Panc1 (cell line): Measurements from ENCODE around the gene PDILT. TPM values are rescaled to one million over a fixed set of nuclear protein-coding genes. Genes with fewer than 3 reads are reported as not detected.

Experiments
- ATAC-seq: fragments of 200-7000 bp; cut with Tn5 transposase; 2 replicates; pipeline ENCODE4 v1.9.1; 2020; ENCODE audit warnings: mild to moderate bottlenecking, moderate library complexity
- BruUV-seq: library from RNA; stranded (reverse); fragments of 400-500 nt; replicated peaks from 2 replicates; lab custom pipeline; 2021; lab: Mats Ljungman, UMichigan
- CTCF ChIA-PET: fragments of 300-600 bp; sonication (Branson Sonifier 250); formaldehyde crosslinking; loops from one replicate; lab custom pipeline; 2022; ENCODE audit warnings: antibody characterized with exemption; lab: Charles Lee
- POLR2A ChIA-PET: fragments of 300-600 bp; sonication (Branson Sonifier 250); formaldehyde crosslinking; loops from one replicate; lab custom pipeline; 2022; ENCODE audit warnings: antibody characterized with exemption; lab: Charles Lee
- DNase-seq: peaks from one replicate; pipeline ENCODE4 v3.0.0-alpha.2; 2010; ENCODE audit warnings: low read depth, low spot score
- H3K27ac ChIP-seq: 2 replicates; pipeline ENCODE4 v1.5.1; 2011; ENCODE audit warnings: mild to moderate bottlenecking, low read length, inconsistent platforms
- H3K27me3 ChIP-seq: fragments of 200-500 bp; sonication (Bioruptor generic); 2 replicates; pipeline ENCODE4 v1.6.0; 2014; ENCODE audit warnings: low read length, inconsistent platforms; ENCODE audit not compliant: control insufficient read depth, insufficient read depth
- H3K36me3 ChIP-seq: fragments of 200-500 bp; sonication (Bioruptor generic); 2 replicates; pipeline ENCODE4 v1.5.1; 2014; ENCODE audit warnings: inconsistent platforms, mild to moderate bottlenecking, low read length, moderate library complexity; ENCODE audit not compliant: control insufficient read depth, insufficient read depth
- H3K4me1 ChIP-seq: 2 replicates; pipeline ENCODE4 v1.5.1; 2011; ENCODE audit warnings: inconsistent platforms, mild to moderate bottlenecking, low read length, moderate library complexity; ENCODE audit not compliant: control insufficient read depth, insufficient read depth
- H3K4me3 ChIP-seq, 2 experiments: 2 replicates each; pipeline ENCODE4 v1.5.1; 2011 to 2012; ENCODE audit warnings: low read depth in 2 of 2, low read length in 2 of 2, mild to moderate bottlenecking in 2 of 2, inconsistent platforms in 1 of 2, moderate library complexity in 1 of 2
- H3K9me3 ChIP-seq: fragments of 200-500 bp; sonication (Bioruptor generic); 2 replicates; pipeline ENCODE4 v1.5.1; 2014; ENCODE audit warnings: low read depth, mild to moderate bottlenecking, inconsistent platforms, low read length, moderate library complexity; ENCODE audit not compliant: control insufficient read depth, insufficient read depth
- CTCF ChIP-seq: fragments of 450-650 bp; IDR thresholded peaks from 2 replicates; pipeline ENCODE4 v1.5.1; 2017; ENCODE audit warnings: mild to moderate bottlenecking
- POLR2AphosphoS5 ChIP-seq: IDR thresholded peaks from 2 replicates; pipeline ENCODE4 v1.6.1; 2012; ENCODE audit warnings: mild to moderate bottlenecking, low read depth, low read length, moderate library complexity
- REST ChIP-seq, 2 experiments: IDR thresholded peaks; 2 replicates each; pipeline ENCODE4 v1.6.1; 2011 to 2012; ENCODE audit warnings: low read depth in 2 of 2, control low read depth in 1 of 2, low read length in 1 of 2, mild to moderate bottlenecking in 1 of 2, moderate library complexity in 1 of 2; ENCODE audit not compliant: insufficient read depth in 1 of 2
- SIN3A ChIP-seq: IDR thresholded peaks from 2 replicates; pipeline ENCODE4 v1.6.1; 2012; ENCODE audit warnings: low read depth, mild to moderate bottlenecking, low read length, moderate library complexity, borderline replicate concordance; ENCODE audit not compliant: insufficient read depth
- TCF7L2 ChIP-seq: IDR thresholded peaks from 2 replicates; pipeline ENCODE4 v1.6.1; 2011; ENCODE audit warnings: mild to moderate bottlenecking, low read depth, low read length, inconsistent platforms
- in situ Hi-C: cut with HindIII; loops from 2 replicates; pipeline ENCODE4 v1.10.0; 2016; ENCODE audit warnings: low sequenced_read_pairs, low pct_unique_long_range_greater_than_20kb
- intact Hi-C: fragments of 100-400 bp; cut with micrococcal nuclease; formaldehyde crosslinking; loops from one replicate; pipeline ENCODE4 v1.10.0; 2022; ENCODE audit not compliant: unreplicated experiment
- total RNA-seq: library from RNA; stranded (reverse); gene quantifications from one replicate; pipeline ENCODE4 v1.2.1, GENCODE V29; 2021; ENCODE audit not compliant: unreplicated experiment

The PDILT gene
- total RNA-seq, 1 experiment from 2014 or later, result not detected

- H3K27me3 ChIP-seq, result peaks cover 2% of the 10 kb centered on the region; the same call in 1 of the 2 replicates
- ChIA-PET POLR2A (no interaction called here), CTCF (interaction anchor here (1.3 to 2.4 kb wide), 4 partner anchors 51 to 483 kb away, joined by 3 to 23 read pairs (median 8); no protein-coding TSS in a partner anchor)
- no TSS peak for BruUV-seq
- DNase-seq, result no peak
- no peak overlapping the region for H3K4me3 ChIP-seq
- no peaks in the 10 kb centered on the region for H3K9me3 ChIP-seq
- no peak for TF ChIP-seq POLR2AphosphoS5
- no peak for TF ChIP-seq TCF7L2
- TF ChIP-seq CTCF, result no peak
- no peak for TF ChIP-seq REST (IDR thresholded peaks at IDR 0.05; ENCODE audit: insufficient read depth in 1 of 2, low read depth in 2 of 2, low read length in 1 of 2)
- TF ChIP-seq SIN3A, result no peak
- no peaks in the 10 kb centered on the region for H3K4me1 ChIP-seq
- no peak for ATAC-seq
- H3K27ac ChIP-seq, result no peak overlapping the region
- intact Hi-C loops, result loop anchor here (5.0 kb wide), 1 partner anchor 400 kb away; no protein-coding TSS in a partner anchor
- no peaks in the 10 kb centered on the region for H3K36me3 ChIP-seq
- in situ Hi-C loops, result no loop called here
These were observed 22.2 kb downstream of the PDILT start for GRCh38 chr16:20382202-20382948.

- intact Hi-C loops, result loop anchor here (5.0 kb wide), 1 partner anchor 398 kb away; no protein-coding TSS in a partner anchor
- POLR2A ChIA-PET, result interaction anchor here (0.6 kb wide), 1 partner anchor 68 kb away, joined by 4 read pairs; no protein-coding TSS in a partner anchor
These were observed 23.8 kb downstream of the PDILT start for GRCh38 chr16:20380782-20381181.

More at GRCh38 chr16:20380782-20381181, 23.8 kb downstream of the PDILT start:
- TF ChIP-seq REST (IDR thresholded peaks at IDR 0.05; ENCODE audit: insufficient read depth in 1 of 2, low read depth in 2 of 2, low read length in 1 of 2), result no peak
- no peak for TF ChIP-seq POLR2AphosphoS5
- no peak for TF ChIP-seq CTCF
- TF ChIP-seq SIN3A, result no peak
- TF ChIP-seq TCF7L2, result no peak
- Histone ChIP-seq H3K9me3 (no peaks in the 10 kb centered on the region), H3K36me3 (no peaks in the 10 kb centered on the region), H3K4me3 (no peak overlapping the region), H3K4me1 (no peaks in the 10 kb centered on the region), H3K27me3 (0 out of 2 replicates have a peak, but pooled peaks cover 2% of the 10 kb centered on the region), H3K27ac (no peak overlapping the region)
- DNase-seq (no peak), ATAC-seq (no peak)
- CTCF ChIA-PET, result interaction anchor here (1.5 kb wide), 1 partner anchor 473 kb away, joined by 6 read pairs; no protein-coding TSS in a partner anchor
- in situ Hi-C loops, result no loop called here
- no TSS peak for BruUV-seq
